ENCODE data around the gene BTN3A1.

Gene BTN3A1

DNA sequence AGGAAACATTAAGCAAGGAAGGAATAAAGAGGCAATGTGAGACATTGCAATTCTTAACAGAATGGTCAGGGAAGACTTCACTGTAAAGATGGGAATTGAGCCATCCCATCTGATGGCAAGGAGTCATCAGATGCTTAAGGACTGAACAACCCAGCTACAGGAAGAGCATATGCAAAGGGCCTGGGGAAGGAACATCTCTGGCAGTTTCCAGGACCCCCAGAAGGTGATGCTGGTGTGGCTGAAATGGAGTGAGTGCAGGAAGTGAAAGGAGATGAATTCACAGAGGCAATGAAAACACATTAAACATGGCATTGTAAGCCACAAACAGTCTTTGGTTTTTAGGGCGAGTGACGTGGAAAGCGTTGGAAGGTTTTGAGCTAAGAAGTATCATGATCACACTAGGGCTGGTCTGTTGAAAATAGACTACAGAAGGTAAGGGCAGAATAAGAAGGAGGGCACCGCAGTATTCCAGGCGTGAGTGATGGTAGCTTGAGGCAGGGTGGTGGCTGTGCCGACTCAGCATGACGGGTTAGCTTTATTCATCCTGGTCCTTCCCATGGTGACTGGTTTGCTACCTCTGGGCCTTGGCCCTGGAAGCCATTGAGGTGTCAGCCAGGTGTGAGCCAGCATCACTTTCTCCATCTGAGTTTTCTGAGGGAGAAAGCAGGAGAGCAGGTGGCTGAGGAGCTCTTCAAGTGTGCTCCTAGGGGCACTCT lies 62.5 kb downstream of the BTN3A1 start:
- TF ChIP-seq FOXP2 (optimal IDR thresholded peaks at IDR 0.05; ENCODE audit: borderline replicate concordance, extremely low read depth, extremely low read length, insufficient read depth) (no peak), TAF1 (IDR thresholded peaks at IDR 0.05; ENCODE audit: borderline replicate concordance, insufficient read depth, low read length) (no peak), SIN3A (IDR thresholded peaks at IDR 0.05; ENCODE audit: borderline replicate concordance, insufficient read depth, low read length) (no peak), POLR2AphosphoS5 (IDR thresholded peaks at IDR 0.05; ENCODE audit: low read depth, low read length) (no peak)
- TF ChIP-seq, protein P1, sequence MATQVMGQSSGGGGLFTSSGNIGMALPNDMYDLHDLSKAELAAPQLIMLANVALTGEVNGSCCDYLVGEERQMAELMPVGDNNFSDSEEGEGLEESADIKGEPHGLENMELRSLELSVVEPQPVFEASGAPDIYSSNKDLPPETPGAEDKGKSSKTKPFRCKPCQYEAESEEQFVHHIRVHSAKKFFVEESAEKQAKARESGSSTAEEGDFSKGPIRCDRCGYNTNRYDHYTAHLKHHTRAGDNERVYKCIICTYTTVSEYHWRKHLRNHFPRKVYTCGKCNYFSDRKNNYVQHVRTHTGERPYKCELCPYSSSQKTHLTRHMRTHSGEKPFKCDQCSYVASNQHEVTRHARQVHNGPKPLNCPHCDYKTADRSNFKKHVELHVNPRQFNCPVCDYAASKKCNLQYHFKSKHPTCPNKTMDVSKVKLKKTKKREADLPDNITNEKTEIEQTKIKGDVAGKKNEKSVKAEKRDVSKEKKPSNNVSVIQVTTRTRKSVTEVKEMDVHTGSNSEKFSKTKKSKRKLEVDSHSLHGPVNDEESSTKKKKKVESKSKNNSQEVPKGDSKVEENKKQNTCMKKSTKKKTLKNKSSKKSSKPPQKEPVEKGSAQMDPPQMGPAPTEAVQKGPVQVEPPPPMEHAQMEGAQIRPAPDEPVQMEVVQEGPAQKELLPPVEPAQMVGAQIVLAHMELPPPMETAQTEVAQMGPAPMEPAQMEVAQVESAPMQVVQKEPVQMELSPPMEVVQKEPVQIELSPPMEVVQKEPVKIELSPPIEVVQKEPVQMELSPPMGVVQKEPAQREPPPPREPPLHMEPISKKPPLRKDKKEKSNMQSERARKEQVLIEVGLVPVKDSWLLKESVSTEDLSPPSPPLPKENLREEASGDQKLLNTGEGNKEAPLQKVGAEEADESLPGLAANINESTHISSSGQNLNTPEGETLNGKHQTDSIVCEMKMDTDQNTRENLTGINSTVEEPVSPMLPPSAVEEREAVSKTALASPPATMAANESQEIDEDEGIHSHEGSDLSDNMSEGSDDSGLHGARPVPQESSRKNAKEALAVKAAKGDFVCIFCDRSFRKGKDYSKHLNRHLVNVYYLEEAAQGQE (IDR thresholded peaks at IDR 0.05; ENCODE audit: insufficient read depth in 1 of 2, low read depth in 2 of 2, low read length in 2 of 2) = no peak

Measured in PFSK-1 (cell line).